Astrocyte (in vitro differentiated cells and primary cell): ENCODE data around the gene ATP8B4. TPM values are rescaled to one million over a fixed set of nuclear protein-coding genes. Genes with fewer than 3 reads are reported as not detected.

Source experiments
- DNase-seq: peaks from one replicate; pipeline ENCODE4 v3.0.0-alpha.2; 2010; ENCODE audit warnings: low read depth
- FAIRE-seq: peaks from 2 replicates; lab custom pipeline; 2011; peaks lifted over from hg19 to GRCh38; lab: Jason Lieb, UNC
- H2AFZ ChIP-seq: 2 replicates; pipeline ENCODE4 v1.6.0; 2012; ENCODE audit warnings: low read depth, low read length, inconsistent platforms
- H3K27ac ChIP-seq: 2 replicates; pipeline ENCODE4 v1.5.1; 2011; ENCODE audit warnings: low read depth, low read length, inconsistent platforms
- H3K27me3 ChIP-seq: 2 replicates; pipeline ENCODE4 v1.6.0; 2011; ENCODE audit warnings: low read length, inconsistent platforms; ENCODE audit not compliant: insufficient read depth
- H3K36me3 ChIP-seq: 2 replicates; pipeline ENCODE4 v1.5.1; 2011; ENCODE audit warnings: low read length, inconsistent platforms; ENCODE audit not compliant: insufficient read depth
- H3K4me1 ChIP-seq: 2 replicates; pipeline ENCODE4 v1.5.1; 2011; ENCODE audit warnings: low read length, inconsistent platforms; ENCODE audit not compliant: insufficient read depth
- H3K4me2 ChIP-seq: 2 replicates; pipeline ENCODE4 v1.6.0; 2012; ENCODE audit warnings: low read length, inconsistent platforms
- H3K4me3 ChIP-seq: 2 replicates; pipeline ENCODE4 v1.5.1; 2011; ENCODE audit warnings: low read depth, mild to moderate bottlenecking, low read length, inconsistent platforms; ENCODE audit not compliant: insufficient read depth
- H3K79me2 ChIP-seq: 2 replicates; pipeline ENCODE4 v1.6.0; 2012; ENCODE audit warnings: mild to moderate bottlenecking, low read length, inconsistent platforms; ENCODE audit not compliant: insufficient read depth
- H3K9ac ChIP-seq: 2 replicates; pipeline ENCODE4 v1.6.0; 2012; ENCODE audit warnings: mild to moderate bottlenecking, low read length, inconsistent platforms
- H3K9me3 ChIP-seq: 2 replicates; pipeline ENCODE4 v1.5.1; 2012; ENCODE audit warnings: low read depth, mild to moderate bottlenecking, low read length, inconsistent platforms; ENCODE audit not compliant: insufficient read depth
- H4K20me1 ChIP-seq: 2 replicates; pipeline ENCODE4 v1.6.0; 2012; ENCODE audit warnings: low read length, inconsistent platforms; ENCODE audit not compliant: insufficient read depth
- H3K27ac Mint-ChIP-seq: one replicate; pipeline ENCODE4 v1.8.0; 2021; ENCODE audit warnings: mild to moderate bottlenecking, mixed read lengths; ENCODE audit not compliant: unreplicated experiment
- H3K27me3 Mint-ChIP-seq: one replicate; pipeline ENCODE4 v1.8.0; 2021; ENCODE audit warnings: low read depth, mixed read lengths; ENCODE audit not compliant: unreplicated experiment
- H3K36me3 Mint-ChIP-seq: one replicate; pipeline ENCODE4 v1.8.0; 2021; ENCODE audit warnings: low read depth, mixed read lengths; ENCODE audit not compliant: unreplicated experiment
- H3K4me1 Mint-ChIP-seq: one replicate; pipeline ENCODE4 v1.8.0; 2021; ENCODE audit warnings: low read depth, mixed read lengths; ENCODE audit not compliant: unreplicated experiment
- H3K4me3 Mint-ChIP-seq: one replicate; pipeline ENCODE4 v1.8.0; 2021; ENCODE audit warnings: mild to moderate bottlenecking, moderate library complexity, mixed read lengths; ENCODE audit not compliant: unreplicated experiment
- H3K9me3 Mint-ChIP-seq: one replicate; pipeline ENCODE4 v1.8.0; 2021; ENCODE audit warnings: mild to moderate bottlenecking, mixed read lengths; ENCODE audit not compliant: unreplicated experiment
- EZH2 ChIP-seq: IDR thresholded peaks from 2 replicates; pipeline ENCODE4 v1.6.1; 2012; ENCODE audit warnings: mild to moderate bottlenecking, low read length, inconsistent platforms; ENCODE audit not compliant: insufficient read depth
- total RNA-seq: library from RNA; stranded (reverse); gene quantifications from 2 replicates; pipeline ENCODE4 v1.2.1, GENCODE V29; 2021
- TF ChIP-seq, protein P1 (sequence below): IDR thresholded peaks from 2 replicates; pipeline ENCODE4 v1.5.1; 2011; ENCODE audit warnings: low read depth, mild to moderate bottlenecking, inconsistent platforms, low read length, moderate library complexity; ENCODE audit not compliant: insufficient read depth

Gene ATP8B4
- total RNA-seq, 1 donor from 2014 or later = 0.23 TPM

DNA sequence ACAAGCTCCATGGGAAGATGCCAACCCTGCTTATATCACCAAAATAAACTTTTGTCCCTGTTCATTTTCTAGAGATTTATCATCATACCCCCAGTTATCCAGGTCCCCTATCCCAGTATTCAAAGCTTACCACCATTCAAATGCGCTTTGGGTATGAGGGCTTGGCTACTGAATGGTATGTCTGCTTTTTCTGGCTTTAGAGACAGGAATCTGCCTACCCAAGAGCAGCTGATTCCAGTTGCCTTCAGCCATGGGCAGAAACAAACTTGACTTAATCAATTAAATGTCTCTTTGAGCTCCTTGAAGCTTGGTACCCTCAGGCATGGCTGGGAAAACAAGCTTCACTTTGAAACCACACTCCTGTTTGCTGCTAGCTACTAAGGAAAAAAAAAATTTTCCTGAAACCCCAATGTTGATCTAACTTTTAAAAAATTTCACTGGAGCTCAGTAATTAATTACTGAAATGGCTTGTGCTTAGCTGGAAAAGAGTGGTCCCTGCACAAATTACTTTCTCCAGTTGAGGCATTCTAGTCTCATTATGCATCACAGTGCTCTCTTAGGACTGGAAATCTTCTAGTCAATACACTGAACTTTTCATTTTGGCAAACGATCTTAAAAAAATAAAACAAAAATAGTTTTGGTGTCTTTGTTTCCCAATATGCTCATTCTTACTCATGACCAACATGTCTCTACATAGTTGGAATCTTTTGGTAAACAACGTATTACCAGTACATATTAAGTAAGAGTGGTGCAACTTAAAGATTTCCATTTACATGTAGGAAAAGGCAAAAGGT, 255.4 kb downstream of the ATP8B4 start:
- Histone ChIP-seq H3K27me3 (no peaks in the 10 kb centered on the region), H4K20me1 (no peaks in the 10 kb centered on the region), H3K79me2 (no peaks in the 10 kb centered on the region), H3K4me3 (no peak overlapping the region), H3K9ac (no peak overlapping the region), H2AFZ (no peak overlapping the region), H3K9me3 (peaks cover 2% of the 10 kb centered on the region), H3K36me3 (no peaks in the 10 kb centered on the region), H3K4me2 (no peak overlapping the region), H3K4me1 (peaks cover 4% of the 10 kb centered on the region), H3K27ac (no peak overlapping the region)
- H3K4me3 Mint-ChIP-seq = no peak overlapping the region
- H3K4me1 Mint-ChIP-seq = peaks cover 2% of the 10 kb centered on the region
- no peaks in the 10 kb centered on the region for H3K36me3 Mint-ChIP-seq
- H3K27ac Mint-ChIP-seq = no peak overlapping the region
- H3K27me3 Mint-ChIP-seq = no peaks in the 10 kb centered on the region
- peak; percentile 89 for DNase-seq
- peak; percentile 65 for FAIRE-seq
- peaks cover 3% of the 10 kb centered on the region for H3K9me3 Mint-ChIP-seq
- TF ChIP-seq, protein P1, sequence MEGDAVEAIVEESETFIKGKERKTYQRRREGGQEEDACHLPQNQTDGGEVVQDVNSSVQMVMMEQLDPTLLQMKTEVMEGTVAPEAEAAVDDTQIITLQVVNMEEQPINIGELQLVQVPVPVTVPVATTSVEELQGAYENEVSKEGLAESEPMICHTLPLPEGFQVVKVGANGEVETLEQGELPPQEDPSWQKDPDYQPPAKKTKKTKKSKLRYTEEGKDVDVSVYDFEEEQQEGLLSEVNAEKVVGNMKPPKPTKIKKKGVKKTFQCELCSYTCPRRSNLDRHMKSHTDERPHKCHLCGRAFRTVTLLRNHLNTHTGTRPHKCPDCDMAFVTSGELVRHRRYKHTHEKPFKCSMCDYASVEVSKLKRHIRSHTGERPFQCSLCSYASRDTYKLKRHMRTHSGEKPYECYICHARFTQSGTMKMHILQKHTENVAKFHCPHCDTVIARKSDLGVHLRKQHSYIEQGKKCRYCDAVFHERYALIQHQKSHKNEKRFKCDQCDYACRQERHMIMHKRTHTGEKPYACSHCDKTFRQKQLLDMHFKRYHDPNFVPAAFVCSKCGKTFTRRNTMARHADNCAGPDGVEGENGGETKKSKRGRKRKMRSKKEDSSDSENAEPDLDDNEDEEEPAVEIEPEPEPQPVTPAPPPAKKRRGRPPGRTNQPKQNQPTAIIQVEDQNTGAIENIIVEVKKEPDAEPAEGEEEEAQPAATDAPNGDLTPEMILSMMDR = no peak
- no peak for TF ChIP-seq EZH2

DNA sequence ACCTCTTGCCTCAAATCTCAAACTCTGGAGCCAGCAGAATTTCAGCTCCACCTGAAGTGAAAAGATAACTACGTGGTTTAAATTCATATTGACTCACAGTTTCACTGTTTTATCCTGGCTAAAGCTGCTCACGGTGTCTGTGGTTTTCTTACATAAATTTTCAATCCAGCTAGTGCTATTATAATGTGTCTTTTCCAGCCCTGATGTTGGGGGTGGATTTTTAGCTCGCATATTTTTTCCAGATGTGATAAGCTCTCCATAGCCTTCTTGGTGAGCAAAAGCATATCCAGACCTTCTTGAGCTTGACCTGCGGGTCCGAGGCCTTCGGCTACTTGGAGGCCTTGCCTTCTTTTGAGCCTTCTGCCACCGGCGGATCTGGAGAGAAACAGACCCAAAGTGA, 258.9 kb downstream of the ATP8B4 start:
- Histone ChIP-seq H3K4me2 (no peak overlapping the region), H3K4me3 (no peak overlapping the region), H3K79me2 (no peaks in the 10 kb centered on the region), H3K9ac (no peak overlapping the region), H3K27me3 (no peaks in the 10 kb centered on the region), H4K20me1 (no peaks in the 10 kb centered on the region), H3K9me3 (peaks cover 1% of the 10 kb centered on the region), H2AFZ (no peak overlapping the region), H3K4me1 (peaks cover 4% of the 10 kb centered on the region), H3K36me3 (no peaks in the 10 kb centered on the region), H3K27ac (no peak overlapping the region)
- FAIRE-seq = peak; percentile 52
- TF ChIP-seq, protein P1 = no peak
- TF ChIP-seq EZH2 = no peak
- peaks cover 3% of the 10 kb centered on the region for H3K9me3 Mint-ChIP-seq
- no peaks in the 10 kb centered on the region for H3K27me3 Mint-ChIP-seq
- peak; percentile 92 for DNase-seq
- H3K4me3 Mint-ChIP-seq = no peak overlapping the region
- no peak overlapping the region for H3K27ac Mint-ChIP-seq
- H3K4me1 Mint-ChIP-seq = peaks cover 2% of the 10 kb centered on the region
- H3K36me3 Mint-ChIP-seq = no peaks in the 10 kb centered on the region
